ENCODE measurements around the gene ZSWIM8. TPM values are rescaled to one million over a fixed set of nuclear protein-coding genes. Genes with fewer than 3 reads are reported as not detected.
"Not testable (repeated sequence)": the region's sequence is repeated elsewhere in the genome, so short reads cannot be mapped to it uniquely, and the experiment has no call there.

ZSWIM8 gene
- total RNA-seq, 2 experiments from 2014 or later, result 93.4 to 95.2 TPM

DNA sequence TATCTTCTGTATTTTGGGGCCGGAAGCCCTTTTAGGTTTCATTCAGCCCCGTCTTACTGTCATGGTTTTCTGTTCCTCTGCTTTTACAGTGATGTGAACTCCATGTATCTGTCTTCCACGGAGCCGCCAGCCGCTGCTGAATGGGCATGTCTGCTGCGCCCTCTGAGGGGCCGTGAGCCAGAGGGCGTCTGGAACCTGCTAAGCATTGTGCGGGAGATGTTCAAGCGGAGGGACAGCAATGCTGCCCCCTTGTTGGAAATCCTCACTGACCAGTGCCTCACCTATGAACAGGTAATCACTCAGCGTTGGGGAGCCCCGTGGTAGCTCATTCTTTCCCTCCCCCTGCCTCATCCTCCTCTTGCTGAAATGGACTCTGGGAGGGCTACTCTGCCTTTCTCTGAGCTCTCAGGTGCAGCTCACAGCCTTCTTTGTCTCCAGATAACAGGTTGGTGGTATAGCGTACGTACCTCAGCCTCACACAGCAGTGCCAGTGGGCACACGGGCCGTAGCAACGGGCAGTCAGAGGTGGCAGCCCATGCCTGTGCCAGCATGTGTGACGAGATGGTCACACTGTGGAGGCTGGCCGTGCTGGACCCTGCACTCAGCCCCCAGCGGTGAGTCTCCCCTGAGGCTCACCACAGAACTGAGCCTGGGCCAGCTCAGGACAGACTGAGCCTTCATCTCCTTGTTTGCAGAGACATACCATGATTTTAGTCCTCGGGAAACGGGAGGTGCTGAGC lies 5.7 kb downstream of the ZSWIM8 start:
- DNase-seq (no peak), ATAC-seq (ENCODE audit: low read depth) (no peak)
- peaks cover 17% of the 10 kb centered on the region for H3K4me1 Mint-ChIP-seq
- H3K27ac Mint-ChIP-seq, result no peak overlapping the region
- no peaks in the 10 kb centered on the region for H3K9me3 Mint-ChIP-seq
- H3K27me3 Mint-ChIP-seq, result no peaks in the 10 kb centered on the region
- H3K4me3 Mint-ChIP-seq, result no peak overlapping the region
- peaks cover 12% of the 10 kb centered on the region for H3K36me3 Mint-ChIP-seq
- POLR2A ChIA-PET, result interaction anchor here (0.8 kb wide), 1 partner anchor 18 kb away, joined by 3 read pairs; no protein-coding TSS in a partner anchor

- Mint-ChIP-seq H3K4me1 (peaks cover 10% of the 10 kb centered on the region), H3K27me3 (no peaks in the 10 kb centered on the region), H3K9me3 (no peaks in the 10 kb centered on the region), H3K36me3 (peaks cover 13% of the 10 kb centered on the region), H3K4me3 (no peak overlapping the region), H3K27ac (no peak overlapping the region)
- DNase-seq (no peak), ATAC-seq (ENCODE audit: low read depth) (no peak)
- POLR2A ChIA-PET, result interaction anchor here (1.0 kb wide), 1 partner anchor 12 kb away, joined by 3 read pairs; no protein-coding TSS in a partner anchor
These were observed 6.5 kb downstream of the ZSWIM8 start for GRCh38 chr10:73791871-73792400.

DNA sequence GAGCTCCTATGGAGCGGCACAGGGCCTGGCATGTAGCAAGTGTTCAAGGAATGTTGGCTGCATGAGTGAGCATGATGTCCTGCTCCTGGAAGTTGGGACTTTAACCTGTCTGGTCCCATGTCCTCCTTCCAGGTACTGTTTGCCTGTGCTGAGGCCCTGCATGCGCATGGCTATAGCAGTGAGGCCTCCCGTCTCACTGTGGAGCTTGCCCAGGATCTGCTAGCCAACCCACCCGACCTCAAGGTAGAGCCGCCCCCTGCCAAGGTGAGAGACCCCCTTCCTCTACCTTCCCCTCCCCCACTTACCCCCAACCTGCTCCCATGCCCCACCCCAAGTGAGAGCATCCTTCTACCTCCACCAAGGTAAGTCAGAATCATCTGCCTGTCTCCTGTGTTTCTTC lies 8.1 kb downstream of the ZSWIM8 start:
- ATAC-seq (ENCODE audit: low read depth) (no peak), DNase-seq (no peak)
- no peaks in the 10 kb centered on the region for H3K27me3 Mint-ChIP-seq
- H3K4me3 Mint-ChIP-seq, result no peak overlapping the region
- H3K27ac Mint-ChIP-seq, result no peak overlapping the region
- POLR2A ChIA-PET, result interaction anchor here (0.9 kb wide), 1 partner anchor 13 kb away, joined by 3 read pairs; no protein-coding TSS in a partner anchor
- no peaks in the 10 kb centered on the region for H3K9me3 Mint-ChIP-seq
- H3K4me1 Mint-ChIP-seq, result peaks cover 2% of the 10 kb centered on the region
- peaks cover 21% of the 10 kb centered on the region for H3K36me3 Mint-ChIP-seq

DNA sequence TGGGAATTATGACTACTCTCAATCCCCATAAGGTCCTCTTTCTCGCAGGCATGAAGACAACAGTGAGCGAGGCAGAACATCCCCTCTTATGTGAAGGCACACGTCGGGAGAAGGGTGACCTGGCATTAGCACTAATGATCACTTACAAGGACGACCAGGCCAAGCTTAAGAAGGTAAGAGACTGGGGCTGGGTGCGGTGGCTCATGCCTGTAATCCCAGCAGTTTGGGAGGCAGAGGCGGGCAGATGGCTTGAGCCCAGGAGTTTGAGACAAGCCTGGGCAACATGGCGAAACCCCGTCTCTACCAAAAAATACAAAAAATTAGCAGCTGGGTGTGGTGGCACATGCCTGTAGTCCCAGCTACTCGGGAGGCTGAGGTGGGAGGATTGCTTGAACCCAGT lies 10.1 kb downstream of the ZSWIM8 start:
- H3K9me3 Mint-ChIP-seq; H3K4me1 Mint-ChIP-seq; H3K27me3 Mint-ChIP-seq; H3K4me3 Mint-ChIP-seq; DNase-seq; ATAC-seq (ENCODE audit: low read depth): not testable (repeated sequence)
- POLR2A ChIA-PET, result interaction anchor here (0.6 to 6.3 kb wide), 4 partner anchors 9 to 381 kb away, joined by 5 to 19 read pairs (median 7); partner anchors contain the start of gene ZSWIM8
- Mint-ChIP-seq H3K36me3 (peaks cover 25% of the 10 kb centered on the region), H3K27ac (peak overlapping the region; percentile 54)

GRCh38 chr10:73796035-73796434 lies 10.6 kb downstream of the ZSWIM8 start:
- not testable (repeated sequence) for H3K27me3 Mint-ChIP-seq; H3K27ac Mint-ChIP-seq; H3K9me3 Mint-ChIP-seq; H3K4me1 Mint-ChIP-seq; H3K4me3 Mint-ChIP-seq; DNase-seq; ATAC-seq (ENCODE audit: low read depth)
- H3K36me3 Mint-ChIP-seq, result peaks cover 25% of the 10 kb centered on the region
- POLR2A ChIA-PET, result interaction anchor here (0.7 to 6.3 kb wide), 3 partner anchors 10 to 359 kb away, joined by 5 to 19 read pairs (median 6); partner anchors contain the start of gene ZSWIM8

DNA sequence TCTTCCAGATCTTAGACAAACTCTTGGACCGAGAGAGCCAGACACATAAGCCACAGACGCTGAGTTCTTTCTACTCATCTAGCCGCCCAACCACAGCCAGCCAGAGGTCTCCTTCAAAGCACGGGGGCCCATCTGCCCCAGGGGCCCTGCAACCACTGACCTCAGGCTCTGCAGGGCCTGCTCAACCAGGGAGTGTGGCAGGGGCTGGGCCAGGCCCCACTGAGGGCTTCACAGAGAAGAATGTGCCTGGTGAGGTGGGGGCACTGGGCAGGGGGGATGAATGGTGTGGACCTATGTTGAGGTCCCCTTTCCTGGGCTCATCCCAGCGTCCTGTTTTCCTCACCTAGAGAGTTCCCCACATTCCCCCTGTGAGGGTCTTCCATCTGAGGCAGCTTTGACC lies 11.4 kb downstream of the ZSWIM8 start:
- Mint-ChIP-seq H3K4me3 (no peak overlapping the region), H3K4me1 (peaks cover 2% of the 10 kb centered on the region), H3K36me3 (peaks cover 23% of the 10 kb centered on the region), H3K9me3 (no peaks in the 10 kb centered on the region), H3K27ac (peak overlapping the region; percentile 36), H3K27me3 (no peaks in the 10 kb centered on the region)
- DNase-seq (no peak), ATAC-seq (ENCODE audit: low read depth) (no peak)
- POLR2A ChIA-PET, result interaction anchor here (6.3 kb wide), 1 partner anchor 11 kb away, joined by 19 read pairs; the partner anchor contains the start of gene ZSWIM8

DNA sequence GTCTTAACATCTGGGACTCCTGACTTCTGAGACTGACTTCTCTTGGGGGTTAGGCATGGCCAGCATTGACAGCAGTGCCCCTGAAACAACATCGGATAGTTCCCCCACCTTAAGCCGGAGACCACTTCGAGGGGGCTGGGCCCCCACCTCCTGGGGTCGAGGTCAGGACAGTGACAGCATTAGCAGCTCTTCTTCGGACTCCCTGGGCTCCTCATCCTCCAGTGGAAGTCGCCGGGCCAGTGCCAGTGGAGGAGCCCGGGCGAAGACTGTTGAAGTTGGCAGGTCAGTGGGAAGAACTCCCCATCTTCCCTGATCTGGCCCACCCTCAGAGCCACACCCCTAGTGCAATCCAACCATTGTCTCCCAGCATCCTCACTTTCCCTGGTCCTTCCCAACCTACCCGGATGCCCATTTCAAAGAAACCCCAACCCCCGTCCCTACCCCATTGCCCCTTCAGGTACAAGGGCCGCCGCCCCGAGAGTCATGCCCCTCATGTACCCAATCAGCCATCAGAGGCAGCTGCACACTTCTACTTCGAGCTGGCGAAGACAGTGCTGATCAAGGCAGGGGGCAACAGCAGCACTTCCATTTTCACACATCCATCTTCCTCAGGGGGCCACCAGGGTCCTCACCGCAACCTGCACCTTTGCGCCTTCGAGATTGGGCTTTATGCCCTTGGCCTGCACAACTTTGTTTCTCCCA lies 12.1 kb downstream of the ZSWIM8 start:
- no peak for DNase-seq
- Mint-ChIP-seq H3K36me3 (peaks cover 23% of the 10 kb centered on the region), H3K9me3 (no peaks in the 10 kb centered on the region), H3K27me3 (no peaks in the 10 kb centered on the region), H3K4me1 (peaks cover 2% of the 10 kb centered on the region), H3K4me3 (no peak overlapping the region), H3K27ac (no peak overlapping the region)
- POLR2A ChIA-PET, result interaction anchor here (6.3 kb wide), 1 partner anchor 11 kb away, joined by 19 read pairs; the partner anchor contains the start of gene ZSWIM8
- no peak for ATAC-seq (ENCODE audit: low read depth)

DNA sequence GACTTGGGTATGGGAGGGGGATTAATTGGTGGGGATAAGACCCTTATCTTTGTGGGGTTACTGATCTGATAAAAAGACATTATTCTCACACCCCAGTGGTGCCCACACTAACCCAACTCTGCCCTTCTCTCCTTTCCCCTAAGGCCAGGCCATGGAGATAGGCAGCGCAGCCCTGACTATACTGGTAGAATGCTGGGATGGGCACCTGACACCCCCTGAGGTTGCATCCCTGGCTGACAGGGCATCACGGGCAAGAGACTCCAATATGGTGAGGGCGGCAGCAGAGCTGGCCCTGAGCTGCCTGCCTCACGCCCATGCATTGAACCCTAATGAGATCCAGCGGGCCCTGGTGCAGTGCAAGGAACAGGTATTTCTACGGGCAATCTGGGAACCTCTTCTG lies 12.7 kb downstream of the ZSWIM8 start:
- Mint-ChIP-seq H3K9me3 (no peaks in the 10 kb centered on the region), H3K27me3 (no peaks in the 10 kb centered on the region), H3K4me3 (no peak overlapping the region), H3K27ac (no peak overlapping the region), H3K4me1 (peaks cover 5% of the 10 kb centered on the region), H3K36me3 (peaks cover 28% of the 10 kb centered on the region)
- no peak for ATAC-seq (ENCODE audit: low read depth)
- POLR2A ChIA-PET, result interaction anchor here (1.7 to 6.3 kb wide), 2 partner anchors 10 to 12 kb away, joined by 8 to 19 read pairs; partner anchors contain the start of gene ZSWIM8
- no peak for DNase-seq

DNA sequence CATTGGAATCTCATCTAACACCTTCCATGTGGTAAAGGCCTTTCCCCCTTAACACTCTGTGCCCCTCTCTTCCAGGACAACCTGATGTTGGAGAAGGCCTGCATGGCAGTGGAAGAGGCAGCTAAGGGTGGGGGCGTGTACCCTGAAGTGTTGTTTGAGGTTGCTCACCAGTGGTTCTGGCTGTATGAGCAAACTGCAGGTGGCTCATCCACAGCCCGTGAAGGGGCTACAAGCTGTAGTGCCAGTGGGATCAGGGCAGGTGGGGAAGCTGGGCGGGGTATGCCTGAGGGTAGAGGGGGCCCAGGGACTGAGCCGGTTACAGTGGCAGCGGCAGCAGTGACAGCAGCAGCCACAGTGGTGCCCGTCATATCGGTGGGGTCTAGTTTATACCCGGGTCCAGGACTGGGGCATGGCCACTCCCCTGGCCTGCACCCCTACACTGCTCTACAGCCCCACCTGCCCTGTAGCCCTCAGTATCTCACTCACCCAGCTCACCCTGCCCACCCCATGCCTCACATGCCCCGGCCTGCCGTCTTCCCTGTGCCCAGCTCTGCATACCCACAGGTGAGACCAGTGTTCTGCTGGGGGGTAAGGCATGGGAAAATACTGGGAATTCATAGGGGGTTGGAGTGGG lies 13.6 kb downstream of the ZSWIM8 start:
- no peak for DNase-seq
- peak; percentile 13 for ATAC-seq (ENCODE audit: low read depth)
- no peak overlapping the region for H3K27ac Mint-ChIP-seq
- no peak overlapping the region for H3K4me3 Mint-ChIP-seq
- POLR2A ChIA-PET, result interaction anchor here (1.7 to 6.3 kb wide), 2 partner anchors 9 to 13 kb away, joined by 8 to 19 read pairs; partner anchors contain the start of gene ZSWIM8
- no peaks in the 10 kb centered on the region for H3K27me3 Mint-ChIP-seq
- peaks cover 10% of the 10 kb centered on the region for H3K4me1 Mint-ChIP-seq
- no peaks in the 10 kb centered on the region for H3K9me3 Mint-ChIP-seq
- H3K36me3 Mint-ChIP-seq, result peaks cover 34% of the 10 kb centered on the region

DNA sequence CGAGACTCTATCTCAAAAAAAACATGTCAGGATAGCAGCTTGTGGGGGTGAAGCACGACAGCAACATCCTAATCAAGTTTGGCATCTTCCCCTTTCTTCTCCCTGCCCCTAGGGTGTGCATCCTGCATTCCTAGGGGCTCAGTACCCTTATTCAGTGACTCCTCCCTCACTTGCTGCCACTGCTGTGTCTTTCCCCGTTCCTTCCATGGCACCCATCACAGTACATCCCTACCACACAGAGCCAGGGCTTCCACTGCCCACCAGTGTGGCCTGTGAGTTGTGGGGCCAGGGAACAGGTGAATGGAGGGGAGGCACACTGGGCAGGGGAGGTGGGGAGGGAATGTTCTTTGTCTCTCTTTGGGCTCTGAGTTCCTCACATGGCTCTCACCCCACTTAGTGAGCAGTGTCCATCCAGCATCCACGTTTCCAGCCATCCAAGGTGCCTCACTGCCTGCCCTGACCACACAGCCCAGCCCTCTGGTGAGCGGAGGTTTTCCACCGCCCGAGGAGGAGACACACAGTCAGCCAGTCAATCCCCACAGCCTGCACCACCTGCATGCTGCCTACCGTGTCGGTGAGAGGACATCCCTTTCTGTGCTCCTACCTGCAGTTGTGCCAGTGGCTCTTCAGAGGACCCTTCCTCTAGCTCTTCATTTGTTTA lies 14.6 kb downstream of the ZSWIM8 start:
- POLR2A ChIA-PET, result interaction anchor here (1.7 to 6.3 kb wide), 2 partner anchors 8 to 14 kb away, joined by 8 to 19 read pairs; partner anchors contain the start of gene ZSWIM8

GRCh38 chr10:73800560-73801252 lies 15.3 kb downstream of the ZSWIM8 start:
- ATAC-seq (ENCODE audit: low read depth), result no peak
- Mint-ChIP-seq H3K4me1 (peaks cover 11% of the 10 kb centered on the region), H3K4me3 (no peak overlapping the region), H3K27ac (no peak overlapping the region), H3K36me3 (peaks cover 37% of the 10 kb centered on the region), H3K27me3 (no peaks in the 10 kb centered on the region), H3K9me3 (no peaks in the 10 kb centered on the region)
- DNase-seq, result no peak
- POLR2A ChIA-PET, result no interaction called here

More for the DNA sequence above, 14.6 kb downstream of the ZSWIM8 start:
- H3K4me3 Mint-ChIP-seq, result no peak overlapping the region
- DNase-seq (no peak), ATAC-seq (ENCODE audit: low read depth) (no peak)
- H3K9me3 Mint-ChIP-seq, result no peaks in the 10 kb centered on the region
- H3K4me1 Mint-ChIP-seq, result peaks cover 10% of the 10 kb centered on the region
- no peaks in the 10 kb centered on the region for H3K27me3 Mint-ChIP-seq
- H3K27ac Mint-ChIP-seq, result peak overlapping the region; percentile 16
- H3K36me3 Mint-ChIP-seq, result peaks cover 33% of the 10 kb centered on the region

- H3K36me3 Mint-ChIP-seq, result peaks cover 40% of the 10 kb centered on the region
- no peak for ATAC-seq (ENCODE audit: low read depth)
- no peak for DNase-seq
- no peaks in the 10 kb centered on the region for H3K9me3 Mint-ChIP-seq
- no peaks in the 10 kb centered on the region for H3K27me3 Mint-ChIP-seq
- H3K4me1 Mint-ChIP-seq, result peaks cover 15% of the 10 kb centered on the region
- no peak overlapping the region for H3K4me3 Mint-ChIP-seq
- no peak overlapping the region for H3K27ac Mint-ChIP-seq
- POLR2A ChIA-PET, result no interaction called here
These were observed 15.8 kb downstream of the ZSWIM8 start for GRCh38 chr10:73801253-73801590.
